ENCODE results near the gene LPO. TPM values are rescaled to one million over a fixed set of nuclear protein-coding genes. Genes with fewer than 3 reads are reported as not detected.

LPO gene
- total and polyA plus RNA-seq, 2 experiments from 2014 or later: 0.29 to 1.0 TPM

DNA sequence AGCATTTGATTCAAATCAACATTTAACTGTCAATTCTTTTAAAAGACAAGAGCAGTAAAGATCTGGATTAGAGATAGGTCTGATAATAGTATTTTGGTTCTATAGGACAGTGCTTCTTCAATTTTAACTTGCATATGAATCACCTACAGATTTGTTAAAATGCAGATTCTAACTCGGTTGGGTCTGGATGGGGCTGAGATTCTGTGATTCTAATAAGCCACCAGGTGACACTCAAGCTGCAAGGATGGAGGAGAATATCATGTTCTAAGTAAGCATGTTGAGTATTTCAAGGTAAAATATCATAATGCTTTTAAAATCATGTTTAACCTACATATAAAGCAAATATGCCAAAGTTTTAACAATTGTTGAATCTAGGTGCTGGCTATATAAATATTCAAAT, 74.4 kb downstream of the LPO start:
- WGBS (ENCODE audit: low lambda C conversion rate, missing lambda C conversion rate): 48% methylated on average over 1 of the region's 1 CpG
- H2AFZ ChIP-seq: no peak overlapping the region
- H4K20me1 ChIP-seq (ENCODE audit: insufficient read depth, poor library complexity, severe bottlenecking): no peaks in the 10 kb centered on the region
- H3K79me2 ChIP-seq: no peaks in the 10 kb centered on the region
- H3K9me3 ChIP-seq (ENCODE audit: low read depth): no peaks in the 10 kb centered on the region
- H3K4me1 ChIP-seq (ENCODE audit: insufficient read depth): no peaks in the 10 kb centered on the region
- no peak overlapping the region for H3K4me2 ChIP-seq
- H3K27ac ChIP-seq: no peak overlapping the region
- H3K36me3 ChIP-seq (replicated peaks; ENCODE audit: insufficient read depth, low read depth): no peaks in the 10 kb centered on the region
- no peak overlapping the region for H3K4me3 ChIP-seq
- TF ChIP-seq EZH2 (IDR thresholded peaks at IDR 0.05; ENCODE audit: borderline replicate concordance): no peak
- TF ChIP-seq, protein P1, sequence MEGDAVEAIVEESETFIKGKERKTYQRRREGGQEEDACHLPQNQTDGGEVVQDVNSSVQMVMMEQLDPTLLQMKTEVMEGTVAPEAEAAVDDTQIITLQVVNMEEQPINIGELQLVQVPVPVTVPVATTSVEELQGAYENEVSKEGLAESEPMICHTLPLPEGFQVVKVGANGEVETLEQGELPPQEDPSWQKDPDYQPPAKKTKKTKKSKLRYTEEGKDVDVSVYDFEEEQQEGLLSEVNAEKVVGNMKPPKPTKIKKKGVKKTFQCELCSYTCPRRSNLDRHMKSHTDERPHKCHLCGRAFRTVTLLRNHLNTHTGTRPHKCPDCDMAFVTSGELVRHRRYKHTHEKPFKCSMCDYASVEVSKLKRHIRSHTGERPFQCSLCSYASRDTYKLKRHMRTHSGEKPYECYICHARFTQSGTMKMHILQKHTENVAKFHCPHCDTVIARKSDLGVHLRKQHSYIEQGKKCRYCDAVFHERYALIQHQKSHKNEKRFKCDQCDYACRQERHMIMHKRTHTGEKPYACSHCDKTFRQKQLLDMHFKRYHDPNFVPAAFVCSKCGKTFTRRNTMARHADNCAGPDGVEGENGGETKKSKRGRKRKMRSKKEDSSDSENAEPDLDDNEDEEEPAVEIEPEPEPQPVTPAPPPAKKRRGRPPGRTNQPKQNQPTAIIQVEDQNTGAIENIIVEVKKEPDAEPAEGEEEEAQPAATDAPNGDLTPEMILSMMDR (IDR thresholded peaks at IDR 0.05; ENCODE audit: poor library complexity): no peak
- TF ChIP-seq EZH2phosphoT487 (IDR thresholded peaks at IDR 0.05; ENCODE audit: low read depth, severe bottlenecking, unreplicated experiment): no peak
- no peaks in the 10 kb centered on the region for H3K9me2 ChIP-seq (replicated peaks; ENCODE audit: insufficient read depth)
- DNase-seq (ENCODE audit: low spot score): peak; percentile 2
- H3K27me3 ChIP-seq: no peaks in the 10 kb centered on the region

DNA sequence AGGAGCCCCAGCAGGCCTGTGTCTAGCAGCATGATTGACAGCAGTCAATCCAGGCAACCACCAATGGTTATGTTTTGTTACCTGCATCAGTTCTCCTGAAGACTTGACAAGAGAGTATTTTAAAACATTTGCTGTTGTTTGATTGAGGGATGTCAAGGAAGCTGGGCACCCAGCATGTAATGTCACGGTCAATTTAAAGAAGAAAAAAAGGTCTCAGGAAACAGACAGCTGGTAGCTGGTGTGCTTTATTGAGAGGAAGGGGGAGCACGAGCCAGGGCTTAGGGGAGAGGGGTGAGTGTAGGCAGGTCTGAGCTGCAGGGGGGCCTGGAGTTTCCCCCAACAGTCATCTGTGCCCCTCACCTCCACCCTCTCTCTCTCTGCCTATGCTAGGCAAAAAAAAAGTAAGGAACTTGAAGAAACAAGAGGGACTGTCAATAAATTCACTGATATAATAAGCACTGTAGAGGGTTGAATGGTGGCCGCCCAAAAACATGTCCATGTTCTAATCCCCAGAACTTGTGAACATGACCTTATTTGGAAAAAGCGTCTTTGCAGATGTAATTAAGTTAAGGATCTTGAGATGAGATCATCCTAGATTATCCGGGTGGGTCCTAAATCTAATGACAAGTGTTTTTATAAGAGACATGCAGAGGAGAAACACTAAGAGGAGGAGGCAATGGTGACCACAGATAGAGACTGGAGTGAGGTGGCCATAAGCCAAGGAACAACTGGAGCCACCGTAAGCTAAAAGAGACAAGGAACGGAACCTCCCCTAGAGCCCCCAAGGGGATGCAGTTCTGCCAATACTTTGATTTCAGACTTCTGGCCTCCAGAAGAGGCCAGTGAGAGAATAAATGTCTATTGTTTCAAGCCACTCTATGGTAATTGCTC, 75.7 kb downstream of the LPO start:
- Histone ChIP-seq H3K27me3 (no peaks in the 10 kb centered on the region), H3K79me2 (no peaks in the 10 kb centered on the region)
- WGBS (ENCODE audit: low lambda C conversion rate, missing lambda C conversion rate): 84% methylated on average over 7 of the region's 7 CpGs

DNA sequence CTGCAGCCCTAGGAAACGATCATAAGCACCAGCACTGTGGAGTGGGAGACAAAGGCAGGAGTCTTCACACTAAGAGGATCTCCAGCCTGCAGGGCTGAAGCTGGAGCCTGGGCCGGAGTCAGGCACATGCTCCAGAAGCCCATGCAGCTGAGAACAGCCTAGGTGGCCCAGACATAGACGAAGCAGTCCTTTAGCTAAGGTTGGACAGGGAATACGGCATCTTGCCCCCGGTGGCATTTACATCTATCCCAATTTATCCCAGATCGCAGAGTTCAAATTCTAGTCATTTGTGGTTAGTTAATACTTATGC, 76.3 kb downstream of the LPO start:
- H3K27ac ChIP-seq: no peak overlapping the region
- DNase-seq (ENCODE audit: low spot score): no peak
- no peaks in the 10 kb centered on the region for H3K9me3 ChIP-seq (ENCODE audit: low read depth)
- H3K27me3 ChIP-seq: no peaks in the 10 kb centered on the region
- H3K4me1 ChIP-seq (ENCODE audit: insufficient read depth): no peaks in the 10 kb centered on the region
- no peaks in the 10 kb centered on the region for H3K79me2 ChIP-seq
- TF ChIP-seq EZH2phosphoT487 (IDR thresholded peaks at IDR 0.05; ENCODE audit: low read depth, severe bottlenecking, unreplicated experiment): no peak
- TF ChIP-seq, protein P1 (IDR thresholded peaks at IDR 0.05; ENCODE audit: poor library complexity): no peak
- no peak for TF ChIP-seq EZH2 (IDR thresholded peaks at IDR 0.05; ENCODE audit: borderline replicate concordance)
- no peak overlapping the region for H3K4me2 ChIP-seq
- 95% methylated on average over 6 of the region's 6 CpGs for WGBS (ENCODE audit: low lambda C conversion rate, missing lambda C conversion rate)
- H3K4me3 ChIP-seq: no peak overlapping the region
- no peaks in the 10 kb centered on the region for H3K36me3 ChIP-seq (replicated peaks; ENCODE audit: insufficient read depth, low read depth)
- H2AFZ ChIP-seq: no peak overlapping the region
- no peaks in the 10 kb centered on the region for H3K9me2 ChIP-seq (replicated peaks; ENCODE audit: insufficient read depth)
- no peaks in the 10 kb centered on the region for H4K20me1 ChIP-seq (ENCODE audit: insufficient read depth, poor library complexity, severe bottlenecking)

More for the DNA sequence above, 75.7 kb downstream of the LPO start:
- TF ChIP-seq, protein P1 (IDR thresholded peaks at IDR 0.05; ENCODE audit: poor library complexity): no peak
- TF ChIP-seq EZH2 (IDR thresholded peaks at IDR 0.05; ENCODE audit: borderline replicate concordance) (no peak), EZH2phosphoT487 (IDR thresholded peaks at IDR 0.05; ENCODE audit: low read depth, severe bottlenecking, unreplicated experiment) (no peak)
- Histone ChIP-seq H3K27ac (no peak overlapping the region), H3K36me3 (replicated peaks; ENCODE audit: insufficient read depth, low read depth) (no peaks in the 10 kb centered on the region), H3K4me2 (no peak overlapping the region), H3K9me3 (ENCODE audit: low read depth) (no peaks in the 10 kb centered on the region), H3K4me3 (no peak overlapping the region), H3K4me1 (ENCODE audit: insufficient read depth) (no peaks in the 10 kb centered on the region), H4K20me1 (ENCODE audit: insufficient read depth, poor library complexity, severe bottlenecking) (no peaks in the 10 kb centered on the region), H2AFZ (no peak overlapping the region), H3K9me2 (replicated peaks; ENCODE audit: insufficient read depth) (no peaks in the 10 kb centered on the region)
- peak; percentile 1 for DNase-seq (ENCODE audit: low spot score)

Data from hepatocyte (in vitro differentiated cells).